Prostate gland (tissue), 2 donors: ENCODE results near the gene MEIS2.

Experiments
- CTCF ChIP-seq, 4 experiments: fragments of 200-600 bp in 2 of 4; fragments of 450-650 bp in 2 of 4; sonication (generic) in 2 of 4; IDR thresholded peaks; 1 replicate in 3 of 4; 2 replicates in 1 of 4; pipeline ENCODE4 v1.5.1; 2016 to 2019; ENCODE audit warnings: antibody characterized with exemption in 4 of 4, mild to moderate bottlenecking in 2 of 4, moderate library complexity in 2 of 4
- POLR2A ChIP-seq: fragments of 450-650 bp; IDR thresholded peaks from one replicate; pipeline ENCODE4 v1.6.1; 2016; ENCODE audit warnings: antibody characterized with exemption, mild to moderate bottlenecking
- POLR2AphosphoS5 ChIP-seq: sonication (generic); formaldehyde crosslinking; IDR thresholded peaks from one replicate; pipeline ENCODE4 v1.6.1; 2017; ENCODE audit warnings: antibody characterized with exemption

- TF ChIP-seq CTCF (IDR thresholded peaks at IDR 0.05) (no peak), POLR2AphosphoS5 (no peak), POLR2A (no peak)
These were observed 61.6 kb downstream of the MEIS2 start for GRCh38 chr15:37038716-37039106.
